K562 (cell line): ENCODE data around the gene HINT2. TPM values are rescaled to one million over a fixed set of nuclear protein-coding genes. Genes with fewer than 3 reads are reported as not detected.

Experiments used
- ATAC-seq: fragments of 200-7000 bp; cut with Tn5 transposase; 3 replicates; pipeline ENCODE4 v1.9.1; 2020; ENCODE audit warnings: moderate library complexity
- BruUV-seq: library from RNA; stranded (reverse); fragments of 400-500 nt; replicated peaks from 2 replicates; lab custom pipeline; 2021; lab: Mats Ljungman, UMichigan
- CTCF ChIA-PET: fragments of 300-600 bp; formaldehyde crosslinking; extraction: SDS; loops from one replicate; lab custom pipeline; 2021; ENCODE audit warnings: low intra/inter-chr PET ratio; lab: Yijun Ruan, JAX
- POLR2A ChIA-PET: fragments of 300-600, 350-650 bp; sonication (Branson Sonifier 250); formaldehyde crosslinking; extraction: SDS; loops from one replicate; lab custom pipeline; 2021; ENCODE audit warnings: antibody characterized with exemption, inconsistent platforms; lab: Yijun Ruan, JAX
- DNase-seq, 4 experiments: peaks; one replicate each; pipeline versions ENCODE4 v3.0.0 to v3.0.0-alpha.2; 2011 to 2018; ENCODE audit warnings: low spot score in 3 of 4, mixed read lengths in 3 of 4; ENCODE audit errors: extremely low read depth in 1 of 4
- FAIRE-seq: peaks from 2 replicates; lab custom pipeline; 2011; peaks lifted over from hg19 to GRCh38; lab: Jason Lieb, UNC
- H2AFZ ChIP-seq: 2 replicates; pipeline ENCODE4 v1.6.0; 2011; ENCODE audit warnings: low read depth, low read length, control low read depth, inconsistent platforms
- H3K27ac ChIP-seq: fragments of 200-600 bp; 3 replicates; pipeline ENCODE4 v1.8.0; 2011; ENCODE audit warnings: low read depth, mild to moderate bottlenecking, control low read depth, inconsistent platforms, low read length, moderate library complexity, mixed read lengths; ENCODE audit errors: extremely low read depth
- H3K27me3 ChIP-seq, 2 experiments: fragments of 300-600 bp in 1 of 2; 2 replicates in 1 of 2; 3 replicates in 1 of 2; pipeline versions ENCODE4 v1.6.0 to v1.8.0; 2011; ENCODE audit warnings: inconsistent platforms in 2 of 2, low read length in 2 of 2, mild to moderate bottlenecking in 1 of 2, mixed read lengths in 1 of 2, moderate library complexity in 1 of 2; ENCODE audit not compliant: control insufficient read depth in 2 of 2, insufficient read depth in 2 of 2
- H3K36me3 ChIP-seq: fragments of 300-600 bp; 3 replicates; pipeline ENCODE4 v1.8.0; 2011; ENCODE audit warnings: mild to moderate bottlenecking, low read length, inconsistent platforms; ENCODE audit not compliant: control insufficient read depth, insufficient read depth
- H3K4me1 ChIP-seq, 2 experiments: fragments of 200-600 bp in 1 of 2; replicated peaks in 1 of 2; 2 replicates in 1 of 2; 3 replicates in 1 of 2; pipeline versions ENCODE4 v1.5.1 to v1.8.0; 2011; ENCODE audit warnings: inconsistent platforms in 2 of 2, low read length in 2 of 2, mild to moderate bottlenecking in 1 of 2, mixed read lengths in 1 of 2, moderate library complexity in 1 of 2; ENCODE audit not compliant: control insufficient read depth in 2 of 2, insufficient read depth in 2 of 2
- H3K4me2 ChIP-seq: 2 replicates; pipeline ENCODE4 v1.6.1; 2011; ENCODE audit warnings: low read length, control low read depth, inconsistent platforms, mixed read lengths; ENCODE audit not compliant: insufficient read depth
- H3K4me3 ChIP-seq: fragments of 200-600 bp; sonication (generic), shearing (Covaris generic); 2 replicates; pipeline ENCODE4 v1.5.1; 2016; ENCODE audit warnings: control low read depth, inconsistent platforms
- H3K79me2 ChIP-seq: fragments of 200-600 bp; 3 replicates; pipeline ENCODE4 v1.8.0; 2011; ENCODE audit warnings: low read length, inconsistent platforms; ENCODE audit not compliant: control insufficient read depth, insufficient read depth
- H3K9ac ChIP-seq, 2 experiments: 2 replicates each; pipeline versions ENCODE4 v1.6.0 to v1.6.1; 2011; ENCODE audit warnings: low read depth in 2 of 2, low read length in 2 of 2, control low read depth in 1 of 2, inconsistent platforms in 1 of 2, mild to moderate bottlenecking in 1 of 2, mixed read lengths in 1 of 2; ENCODE audit not compliant: insufficient read depth in 1 of 2
- H3K9me1 ChIP-seq: one replicate; pipeline ENCODE4 v1.6.0; 2011; ENCODE audit warnings: inconsistent platforms, mild to moderate bottlenecking, low read length, moderate library complexity; ENCODE audit not compliant: control insufficient read depth, insufficient read depth
- H3K9me3 ChIP-seq: replicated peaks from 2 replicates; pipeline ENCODE4 v1.5.1; 2011; ENCODE audit warnings: low read depth, low read length, inconsistent platforms; ENCODE audit not compliant: control insufficient read depth, insufficient read depth
- H4K20me1 ChIP-seq: replicated peaks from 2 replicates; pipeline ENCODE4 v1.6.1; 2011; ENCODE audit warnings: low read length, inconsistent platforms, mixed read lengths; ENCODE audit not compliant: control insufficient read depth, insufficient read depth
- CBFA2T2 ChIP-seq: fragments of 450-650 bp; conservative IDR thresholded peaks from 2 replicates; pipeline ENCODE4 v1.6.1; 2017; ENCODE audit warnings: mild to moderate bottlenecking
- IRF2 ChIP-seq: sonication (generic); formaldehyde crosslinking; IDR thresholded peaks from 2 replicates; pipeline ENCODE4 v1.8.1; 2022; ENCODE audit warnings: mild to moderate bottlenecking, missing genetic modification reagents
- MCM2 ChIP-seq: fragments of 450-650 bp; IDR thresholded peaks from 2 replicates; pipeline ENCODE4 v1.6.1; 2017; ENCODE audit warnings: low read depth, mild to moderate bottlenecking
- MEIS2 ChIP-seq: fragments of 450-650 bp; IDR thresholded peaks from 2 replicates; pipeline ENCODE4 v1.6.1; 2014; ENCODE audit warnings: mild to moderate bottlenecking; ENCODE audit not compliant: partially characterized antibody
- RBM25 ChIP-seq: fragments of 200-400 bp; formaldehyde crosslinking; IDR thresholded peaks from 2 replicates; pipeline ENCODE4 v1.6.1; 2018; ENCODE audit warnings: low read length, low read depth, moderate library complexity; ENCODE audit not compliant: severe bottlenecking
- SPI1 ChIP-seq: IDR thresholded peaks from 2 replicates; pipeline ENCODE4 v1.6.1; 2011; ENCODE audit warnings: low read depth, low read length, control low read depth, borderline replicate concordance
- ZNF347 ChIP-seq: fragments of 450-650 bp; formaldehyde crosslinking; IDR thresholded peaks from 2 replicates; pipeline ENCODE4 v1.4.0; 2020; ENCODE audit warnings: low read depth, mild to moderate bottlenecking, moderate library complexity
- WGBS: fragments of 100-300 bp; shearing (Covaris generic); methylation state at CpG from one replicate; pipeline ENCODE4 v1.1.6; 2016; ENCODE audit warnings: low coverage, mixed read lengths; ENCODE audit not compliant: insufficient coverage; ENCODE audit errors: missing lambda C conversion rate; 5-methylcytosine and 5-hydroxymethylcytosine counted together
- in situ Hi-C: fragments of 300-500 bp; cut with MboI; formaldehyde crosslinking; loops from 4 replicates; pipeline ENCODE4 v1.15.0; 2018; ENCODE audit warnings: inconsistent platforms, mixed read lengths
- intact Hi-C: fragments of 100-400 bp; cut with micrococcal nuclease; formaldehyde crosslinking; loops from 2 replicates; pipeline ENCODE4 v1.14.2; 2022
- polyA plus RNA-seq, 8 experiments: library from polyadenylated mRNA; depleted of rRNA in 4 of 8; stranded (reverse) in 5 of 8; unstranded in 3 of 8; fragments of >200 nt; fragmentation: Nextera tagmentation in 2 of 8; fragmentation: Illumina TruSeq in 1 of 8; extraction: Ambion mirVana in 2 of 8; extraction: Trizol in 1 of 8; gene quantifications; 2 replicates each; pipeline versions ENCODE4 v1.2.1 to v1.2.3, GENCODE V29; 2011 to 2014; ENCODE audit warnings: inconsistent platforms in 1 of 8, missing spikeins in 1 of 8
- total RNA-seq, 7 experiments: library from RNA; depleted of rRNA in 6 of 7; stranded (reverse); fragments of >200 nt in 6 of 7; fragmentation: Illumina TruSeq in 2 of 7; extraction: Trizol in 2 of 7; gene quantifications; 2 replicates each; pipeline versions ENCODE4 v1.2.1 to v1.2.3, GENCODE V29; 2011 to 2021; ENCODE audit warnings: low replicate concordance in 1 of 7
- TF ChIP-seq, protein P1 (sequence below): sonication (generic); formaldehyde crosslinking; IDR thresholded peaks from 2 replicates; pipeline ENCODE4 v1.8.0; 2023; ENCODE audit warnings: mild to moderate bottlenecking, missing genetic modification reagents
- TF ChIP-seq, protein P2 (sequence below): fragments of 450-650 bp; IDR thresholded peaks from 2 replicates; pipeline ENCODE4 v1.6.1; 2016; ENCODE audit warnings: antibody characterized with exemption

HINT2 gene
- total and polyA plus RNA-seq, 9 of the 15 experiments (the other 6 are each of a cell fraction or from before 2014, with no cell fraction given) = 5.6 to 44.1 (median 27.9) TPM

DNA sequence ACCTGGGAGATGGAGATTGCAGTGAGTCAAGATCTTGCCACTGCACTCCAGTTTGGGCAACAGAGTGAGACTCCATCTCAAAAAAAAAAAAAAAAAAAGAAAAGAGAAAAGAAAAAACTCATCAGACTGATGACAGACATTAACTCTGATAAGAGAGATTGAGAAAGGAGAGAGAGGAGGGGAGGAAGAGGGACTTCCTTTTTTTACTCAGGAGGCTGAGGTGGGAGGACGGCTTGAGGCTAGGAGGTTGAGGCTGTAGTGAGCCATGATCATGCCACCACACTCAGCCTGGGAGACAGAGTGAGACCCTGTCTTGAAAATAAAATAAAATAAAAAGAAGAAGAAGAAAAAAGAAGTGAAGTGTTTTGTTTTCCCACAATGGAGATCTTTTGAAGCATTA lies 51.0 kb downstream of the HINT2 start:
- FAIRE-seq = no peak
- 80% methylated on average over 1 of the region's 1 CpG for WGBS
- no peak overlapping the region for H3K27ac ChIP-seq
- no peak overlapping the region for H3K4me3 ChIP-seq
- no peak overlapping the region for H3K4me2 ChIP-seq
- CTCF ChIA-PET = no interaction called here
- in situ Hi-C loops (no loop called here), intact Hi-C loops (no loop called here)
- no peaks in the 10 kb centered on the region for H3K4me1 ChIP-seq
- no peaks in the 10 kb centered on the region for H3K9me3 ChIP-seq
- H4K20me1 ChIP-seq = no peaks in the 10 kb centered on the region
- no peak overlapping the region for H3K9ac ChIP-seq
- DNase-seq = no peak
- H2AFZ ChIP-seq = no peak overlapping the region
- peaks cover 40% of the 10 kb centered on the region for H3K79me2 ChIP-seq
- ATAC-seq = no peak
- H3K27me3 ChIP-seq = no peaks in the 10 kb centered on the region
- POLR2A ChIA-PET = no interaction called here
- no peaks in the 10 kb centered on the region for H3K9me1 ChIP-seq
- TF ChIP-seq RBM25 (peak; percentile 12), ZNF347 (CRISPR knock-in tag) (no peak), MEIS2 (peak; percentile 7), SPI1 (peak; percentile 67; the same call in 1 of the 2 replicates), IRF2 (no peak), CBFA2T2 (no peak), MCM2 (no peak)
- TF ChIP-seq, protein P1, sequence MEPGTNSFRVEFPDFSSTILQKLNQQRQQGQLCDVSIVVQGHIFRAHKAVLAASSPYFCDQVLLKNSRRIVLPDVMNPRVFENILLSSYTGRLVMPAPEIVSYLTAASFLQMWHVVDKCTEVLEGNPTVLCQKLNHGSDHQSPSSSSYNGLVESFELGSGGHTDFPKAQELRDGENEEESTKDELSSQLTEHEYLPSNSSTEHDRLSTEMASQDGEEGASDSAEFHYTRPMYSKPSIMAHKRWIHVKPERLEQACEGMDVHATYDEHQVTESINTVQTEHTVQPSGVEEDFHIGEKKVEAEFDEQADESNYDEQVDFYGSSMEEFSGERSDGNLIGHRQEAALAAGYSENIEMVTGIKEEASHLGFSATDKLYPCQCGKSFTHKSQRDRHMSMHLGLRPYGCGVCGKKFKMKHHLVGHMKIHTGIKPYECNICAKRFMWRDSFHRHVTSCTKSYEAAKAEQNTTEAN = no peak
- TF ChIP-seq, protein P2, sequence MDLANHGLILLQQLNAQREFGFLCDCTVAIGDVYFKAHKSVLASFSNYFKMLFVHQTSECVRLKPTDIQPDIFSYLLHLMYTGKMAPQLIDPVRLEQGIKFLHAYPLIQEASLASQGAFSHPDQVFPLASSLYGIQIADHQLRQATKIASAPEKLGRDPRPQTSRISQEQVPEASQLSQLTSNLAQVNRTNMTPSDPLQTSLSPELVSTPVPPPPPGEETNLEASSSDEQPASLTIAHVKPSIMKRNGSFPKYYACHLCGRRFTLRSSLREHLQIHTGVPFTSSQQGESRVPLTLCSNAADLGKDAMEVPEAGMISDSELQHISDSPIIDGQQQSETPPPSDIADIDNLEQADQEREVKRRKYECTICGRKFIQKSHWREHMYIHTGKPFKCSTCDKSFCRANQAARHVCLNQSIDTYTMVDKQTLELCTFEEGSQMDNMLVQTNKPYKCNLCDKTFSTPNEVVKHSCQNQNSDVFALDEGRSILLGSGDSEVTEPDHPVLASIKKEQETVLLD = no peak
- TF ChIP-seq, all 486 proteins: peak for 3
- no TSS peak for BruUV-seq
- no peaks in the 10 kb centered on the region for H3K36me3 ChIP-seq
